HL-60/S4 (cell line): Measurements from ENCODE around the gene AVP.
"Not testable (repeated sequence)": the region's sequence is repeated elsewhere in the genome, so short reads cannot be mapped to it uniquely, and the experiment has no call there.

Experiments used
- in situ Hi-C: fragments of 300-500 bp; cut with MboI; formaldehyde crosslinking; loops from 2 replicates; pipeline ENCODE4 v1.14.3; 2022; ENCODE audit warnings: low sequenced_read_pairs

The AVP gene, protein sequence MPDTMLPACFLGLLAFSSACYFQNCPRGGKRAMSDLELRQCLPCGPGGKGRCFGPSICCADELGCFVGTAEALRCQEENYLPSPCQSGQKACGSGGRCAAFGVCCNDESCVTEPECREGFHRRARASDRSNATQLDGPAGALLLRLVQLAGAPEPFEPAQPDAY

GRCh38 chr20:3084283-3084985 is at the start of gene AVP:
Gene AVP, minus strand, starts transcription at chr20:3084724. Its CDS starts 50 bp downstream, at chr20:3084674.
- in situ Hi-C loops: no loop called here

- in situ Hi-C loops: no loop called here
Measured at GRCh38 chr20:3134151-3134550, 49.6 kb upstream of the AVP start.

DNA sequence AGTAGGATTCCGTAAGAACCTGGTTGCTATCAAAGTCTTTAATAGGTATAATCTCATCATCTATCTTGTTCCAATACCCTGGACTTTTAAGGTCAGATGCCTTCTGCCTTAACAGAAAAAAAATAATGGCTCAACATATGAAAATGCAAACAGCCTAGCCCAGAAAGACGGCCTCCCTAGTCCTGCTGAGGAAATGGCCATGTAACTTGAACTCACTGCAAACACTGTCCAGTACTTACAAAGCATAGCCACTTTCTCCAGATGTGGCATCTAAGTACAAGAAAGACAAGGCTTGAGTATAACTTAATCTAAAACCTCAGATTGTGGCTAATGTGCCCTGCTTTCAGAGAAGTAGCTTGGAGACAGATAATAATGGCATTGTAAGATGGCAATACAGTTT is 48.6 kb upstream of the AVP start:
- in situ Hi-C loops: no loop called here

DNA sequence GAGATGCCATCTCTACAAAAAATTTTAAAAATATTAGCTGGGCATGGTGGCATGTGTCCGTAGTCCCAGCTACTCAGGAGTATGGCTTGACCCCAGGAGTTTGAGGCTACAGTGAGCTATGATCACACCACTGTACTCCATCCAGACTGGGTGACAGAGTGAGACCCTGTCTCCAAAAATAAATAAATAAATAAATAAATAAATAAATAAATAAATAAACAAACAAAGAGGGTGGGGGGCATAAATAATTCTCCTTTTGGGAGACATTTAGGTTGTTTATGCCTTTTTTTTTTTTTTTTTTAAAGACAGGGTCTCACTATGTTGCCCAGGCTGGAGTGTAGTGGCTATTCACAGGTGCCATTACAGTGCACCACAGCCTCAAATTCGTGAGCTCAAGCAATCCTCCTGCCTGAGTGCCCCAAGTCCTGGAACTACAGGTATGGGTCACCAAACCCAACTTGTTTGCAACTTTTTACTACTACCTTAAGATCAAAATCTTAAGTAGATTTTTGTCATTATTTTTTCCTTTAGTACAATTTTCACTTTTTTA is 45.6 kb upstream of the AVP start:
- in situ Hi-C loops: no loop called here

- in situ Hi-C loops: no loop called here
Measured at GRCh38 chr20:3129094-3129493, 44.6 kb upstream of the AVP start.

DNA sequence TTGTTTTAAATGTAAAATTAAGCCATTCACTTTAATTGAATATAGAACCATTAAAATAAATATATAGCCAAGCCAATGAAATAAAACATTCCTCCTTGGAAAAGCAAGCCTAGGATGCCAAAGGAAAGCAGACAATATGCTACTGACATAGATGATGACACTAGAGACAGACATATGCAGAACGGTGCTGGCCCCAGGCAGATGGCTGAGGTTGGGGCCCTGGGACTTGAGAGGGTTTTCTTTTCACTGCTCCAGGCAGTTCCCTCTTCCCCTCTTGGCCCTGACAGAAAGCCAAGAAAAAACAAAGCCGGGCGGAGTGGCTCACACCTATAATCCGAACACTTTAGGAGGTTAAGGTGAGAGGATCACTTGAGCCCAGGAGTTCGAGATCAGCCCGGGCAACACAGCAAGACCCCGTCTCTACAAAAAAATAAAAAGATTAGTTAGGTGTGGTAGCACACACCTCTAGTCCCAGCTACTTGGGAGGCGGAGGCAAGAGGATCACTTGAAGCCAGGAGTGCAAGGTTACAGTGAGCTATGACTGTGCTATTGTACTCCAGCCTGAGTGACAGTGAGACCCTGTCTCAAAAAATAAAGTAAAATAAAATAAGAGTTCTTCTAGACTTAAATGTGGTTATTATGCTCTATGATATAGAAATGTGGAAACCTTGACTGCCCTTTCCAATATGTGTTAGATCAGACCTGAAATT is 43.9 kb upstream of the AVP start:
- in situ Hi-C loops: no loop called here

GRCh38 chr20:3126527-3126859 is 42.0 kb upstream of the AVP start:
- in situ Hi-C loops: no loop called here

- in situ Hi-C loops: not testable (repeated sequence)
Measured at GRCh38 chr20:3125776-3126526, 41.4 kb upstream of the AVP start.

DNA sequence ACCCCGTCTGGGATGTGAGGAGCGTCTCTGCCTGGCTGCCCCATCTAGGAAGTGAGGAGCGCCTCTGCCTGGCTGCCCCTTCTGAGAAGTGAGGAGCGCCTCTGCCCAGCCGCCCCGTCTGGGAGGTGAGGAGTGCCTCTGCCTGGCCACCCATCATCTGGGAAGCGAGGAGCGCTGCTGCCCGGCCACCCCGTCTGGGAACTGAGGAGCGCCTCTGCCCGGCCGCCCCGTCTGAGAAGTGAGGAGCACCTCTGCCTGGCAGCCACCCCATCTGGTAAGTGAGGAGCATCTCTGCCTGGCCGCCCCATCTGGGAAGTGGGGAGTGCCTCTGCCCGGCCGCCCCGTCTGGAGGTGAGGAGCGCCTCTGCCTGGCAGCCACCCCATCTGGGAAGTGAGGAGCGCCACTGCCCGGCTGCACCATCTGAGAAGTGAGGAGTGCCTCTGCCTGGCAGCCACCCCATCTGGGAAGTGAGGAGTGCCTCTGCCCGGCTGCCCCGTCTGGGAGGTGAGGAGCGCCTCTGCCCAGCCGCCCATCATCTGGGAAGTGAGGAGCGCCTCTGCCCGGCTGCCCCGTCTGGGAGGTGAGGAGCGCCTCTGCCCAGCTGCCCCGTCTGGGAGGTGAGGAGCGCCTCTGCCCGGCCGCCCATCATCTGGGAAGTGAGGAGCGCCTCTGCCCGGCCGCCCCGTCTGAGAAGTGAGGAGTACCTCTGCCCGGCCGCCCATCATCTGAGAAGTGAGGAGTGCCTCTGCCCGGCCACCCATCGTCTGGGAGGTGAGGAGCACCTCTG is 40.4 kb upstream of the AVP start:
- in situ Hi-C loops: not testable (repeated sequence)

DNA sequence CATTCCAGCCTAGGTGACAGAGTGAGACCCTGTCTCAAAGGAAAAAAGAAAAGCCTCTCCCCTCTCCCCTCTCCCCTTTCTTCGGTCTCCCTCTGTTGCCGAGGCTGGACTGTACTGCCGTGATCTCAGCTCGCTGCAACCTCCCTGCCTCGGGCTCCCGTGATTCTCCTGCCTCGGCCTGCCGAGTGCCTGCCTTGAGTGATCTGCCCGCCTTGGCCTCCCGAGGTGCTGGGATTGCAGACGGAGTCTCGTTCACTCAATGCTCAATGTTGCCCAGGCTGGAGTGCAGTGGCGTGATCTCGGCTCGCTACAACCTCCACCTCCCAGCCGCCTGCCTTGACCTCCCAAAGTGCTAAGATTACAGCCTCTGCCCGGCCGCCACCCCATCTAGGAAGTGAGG is 39.6 kb upstream of the AVP start:
- in situ Hi-C loops: not testable (repeated sequence)

GRCh38 chr20:3123542-3123941 is 39.0 kb upstream of the AVP start:
- in situ Hi-C loops: no loop called here

GRCh38 chr20:3121955-3122610 is 37.6 kb upstream of the AVP start:
- in situ Hi-C loops: no loop called here

DNA sequence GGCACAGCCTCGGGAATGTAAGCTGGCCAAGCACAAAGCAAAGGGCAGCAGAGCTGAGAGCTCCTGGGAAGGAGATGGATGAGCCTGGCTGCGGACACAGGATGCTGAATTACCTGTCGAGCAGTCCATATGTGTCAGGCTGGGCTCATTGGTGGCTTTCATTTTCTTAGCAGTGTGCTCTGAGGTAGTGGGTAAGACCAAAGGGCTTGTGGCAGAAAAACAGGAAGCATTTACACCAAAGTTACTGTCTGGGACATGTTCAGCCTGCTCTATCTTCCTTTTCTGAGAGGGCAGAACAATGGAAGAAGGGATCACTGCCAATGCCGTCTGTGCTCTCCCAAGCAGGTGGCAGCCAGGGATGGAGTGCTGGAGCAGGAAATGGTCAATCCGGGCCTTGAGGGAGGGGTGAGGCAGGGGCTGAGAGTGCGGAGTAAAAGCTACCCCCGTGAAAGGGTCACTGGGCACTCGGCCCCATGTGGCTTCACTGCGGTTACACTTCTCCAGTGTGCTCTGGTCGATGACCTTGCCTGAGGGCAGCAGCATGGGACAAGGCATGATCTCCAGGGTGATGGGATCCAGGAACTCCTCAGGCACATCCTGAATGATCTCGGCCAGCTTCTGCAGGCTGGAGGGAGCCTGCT is 36.9 kb upstream of the AVP start:
- in situ Hi-C loops: no loop called here

DNA sequence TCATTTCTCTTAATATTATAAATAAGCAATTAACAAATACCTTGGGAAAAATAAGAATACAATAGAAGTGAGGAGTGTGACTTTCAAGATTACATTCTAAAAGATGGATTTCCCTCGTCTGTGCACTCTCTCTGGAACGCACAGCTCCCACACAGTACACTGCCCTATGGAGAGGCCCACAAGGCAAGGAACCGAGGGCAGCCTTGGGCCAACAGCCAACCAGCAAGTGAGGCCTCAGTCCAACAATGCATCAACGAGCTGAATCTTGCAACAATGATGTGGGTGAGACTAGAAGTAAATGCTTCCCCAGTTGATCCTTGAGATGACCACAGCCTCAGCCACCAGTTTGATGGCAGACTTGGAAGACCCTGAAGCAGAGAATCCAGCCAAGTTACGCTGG is 34.5 kb upstream of the AVP start:
- in situ Hi-C loops: no loop called here

GRCh38 chr20:3117839-3118379 is 33.4 kb upstream of the AVP start:
- in situ Hi-C loops: not testable (repeated sequence)

GRCh38 chr20:3116341-3116740 is 31.8 kb upstream of the AVP start:
- in situ Hi-C loops: no loop called here

DNA sequence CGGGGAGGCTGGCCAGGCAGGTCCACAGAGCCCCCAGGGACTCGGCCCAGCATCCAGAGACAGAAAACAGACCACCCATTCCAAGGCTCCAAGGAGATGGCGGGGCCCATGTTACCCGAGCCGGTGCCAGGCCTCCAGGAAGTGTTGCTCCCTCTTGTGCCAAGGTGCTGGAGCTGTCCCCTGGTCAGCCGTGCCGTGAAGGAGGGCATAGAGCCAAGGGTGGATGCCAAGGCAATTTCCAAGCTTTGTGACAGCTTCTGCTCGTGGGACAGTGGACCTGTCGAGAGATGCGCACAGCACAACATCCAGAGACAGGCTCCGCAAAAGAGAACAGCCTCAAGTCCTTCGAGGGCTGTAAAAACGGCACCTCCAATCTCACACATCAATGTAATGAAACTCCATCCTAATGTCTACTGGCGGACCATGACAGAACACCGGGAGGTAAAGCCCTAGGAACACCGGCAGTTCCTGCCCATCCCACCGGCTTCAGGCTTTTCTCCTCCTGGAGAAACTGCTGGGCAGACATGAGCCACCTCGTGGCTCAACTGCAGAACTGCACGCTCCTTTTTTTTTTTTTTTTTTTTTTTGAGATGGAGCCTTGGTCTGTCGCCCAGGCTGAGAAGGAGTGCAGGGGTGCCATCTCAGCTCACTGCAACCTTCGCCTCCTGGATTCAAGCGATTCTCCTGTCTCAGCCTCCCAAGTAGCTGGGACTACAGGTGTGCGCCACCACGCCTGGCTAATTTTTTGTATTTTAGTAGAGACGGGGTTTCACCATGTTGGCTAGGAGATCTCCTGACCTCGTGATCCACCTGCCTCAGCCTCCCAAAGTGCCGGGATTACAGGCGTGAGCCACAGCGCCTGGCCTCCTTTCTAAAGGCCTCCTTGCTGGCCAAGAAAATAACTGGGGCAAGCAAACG is 30.9 kb upstream of the AVP start:
- in situ Hi-C loops: no loop called here

- in situ Hi-C loops: no loop called here
Measured at GRCh38 chr20:3111995-3112394, 27.5 kb upstream of the AVP start.
